Prostate gland (tissue), 2 donors: Measurements from ENCODE around the gene CACNA1F.

Source experiments
- CTCF ChIP-seq, 4 experiments: fragments of 200-600 bp in 2 of 4; fragments of 450-650 bp in 2 of 4; sonication (generic) in 2 of 4; IDR thresholded peaks; 1 replicate in 3 of 4; 2 replicates in 1 of 4; pipeline ENCODE4 v1.5.1; 2016 to 2019; ENCODE audit warnings: antibody characterized with exemption in 4 of 4, mild to moderate bottlenecking in 2 of 4, moderate library complexity in 2 of 4
- POLR2AphosphoS5 ChIP-seq: sonication (generic); formaldehyde crosslinking; IDR thresholded peaks from one replicate; pipeline ENCODE4 v1.6.1; 2017; ENCODE audit warnings: antibody characterized with exemption

- TF ChIP-seq CTCF (IDR thresholded peaks at IDR 0.05) (no peak), POLR2AphosphoS5 (no peak)
Measured at GRCh38 chrX:49199315-49199595, 33.9 kb downstream of the CACNA1F start.
